Measurements from ENCODE around the gene NFU1.

DNA sequence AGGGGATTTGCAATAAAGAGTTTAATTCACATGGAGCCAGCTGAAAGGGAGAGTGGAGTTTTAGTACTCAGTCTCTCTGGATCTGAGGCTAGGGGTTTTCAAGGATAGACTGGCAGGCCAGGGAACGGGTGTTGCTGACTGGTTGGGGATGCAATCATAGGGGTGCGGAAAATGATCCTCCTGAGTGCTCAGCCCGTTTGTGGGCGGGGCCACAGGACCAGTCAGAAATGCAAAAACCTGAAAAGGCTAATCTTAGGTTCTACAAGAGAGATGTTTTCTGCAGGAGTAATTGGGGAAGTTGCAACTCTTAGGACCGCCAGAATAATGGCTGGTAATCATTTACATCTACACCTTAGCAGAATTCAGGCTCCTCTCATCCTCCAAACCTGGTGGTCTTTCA lies 2.5 kb downstream of the NFU1 start:
- no peak for TF ChIP-seq SIN3A (IDR thresholded peaks at IDR 0.05; ENCODE audit: borderline replicate concordance, insufficient read depth, low read length)
- TF ChIP-seq, protein P1, sequence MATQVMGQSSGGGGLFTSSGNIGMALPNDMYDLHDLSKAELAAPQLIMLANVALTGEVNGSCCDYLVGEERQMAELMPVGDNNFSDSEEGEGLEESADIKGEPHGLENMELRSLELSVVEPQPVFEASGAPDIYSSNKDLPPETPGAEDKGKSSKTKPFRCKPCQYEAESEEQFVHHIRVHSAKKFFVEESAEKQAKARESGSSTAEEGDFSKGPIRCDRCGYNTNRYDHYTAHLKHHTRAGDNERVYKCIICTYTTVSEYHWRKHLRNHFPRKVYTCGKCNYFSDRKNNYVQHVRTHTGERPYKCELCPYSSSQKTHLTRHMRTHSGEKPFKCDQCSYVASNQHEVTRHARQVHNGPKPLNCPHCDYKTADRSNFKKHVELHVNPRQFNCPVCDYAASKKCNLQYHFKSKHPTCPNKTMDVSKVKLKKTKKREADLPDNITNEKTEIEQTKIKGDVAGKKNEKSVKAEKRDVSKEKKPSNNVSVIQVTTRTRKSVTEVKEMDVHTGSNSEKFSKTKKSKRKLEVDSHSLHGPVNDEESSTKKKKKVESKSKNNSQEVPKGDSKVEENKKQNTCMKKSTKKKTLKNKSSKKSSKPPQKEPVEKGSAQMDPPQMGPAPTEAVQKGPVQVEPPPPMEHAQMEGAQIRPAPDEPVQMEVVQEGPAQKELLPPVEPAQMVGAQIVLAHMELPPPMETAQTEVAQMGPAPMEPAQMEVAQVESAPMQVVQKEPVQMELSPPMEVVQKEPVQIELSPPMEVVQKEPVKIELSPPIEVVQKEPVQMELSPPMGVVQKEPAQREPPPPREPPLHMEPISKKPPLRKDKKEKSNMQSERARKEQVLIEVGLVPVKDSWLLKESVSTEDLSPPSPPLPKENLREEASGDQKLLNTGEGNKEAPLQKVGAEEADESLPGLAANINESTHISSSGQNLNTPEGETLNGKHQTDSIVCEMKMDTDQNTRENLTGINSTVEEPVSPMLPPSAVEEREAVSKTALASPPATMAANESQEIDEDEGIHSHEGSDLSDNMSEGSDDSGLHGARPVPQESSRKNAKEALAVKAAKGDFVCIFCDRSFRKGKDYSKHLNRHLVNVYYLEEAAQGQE (IDR thresholded peaks at IDR 0.05; ENCODE audit: insufficient read depth in 1 of 2, low read depth in 2 of 2, low read length in 2 of 2) = no peak
- no peak for TF ChIP-seq TAF1 (IDR thresholded peaks at IDR 0.05; ENCODE audit: borderline replicate concordance, insufficient read depth, low read length)
- TF ChIP-seq POLR2AphosphoS5 (IDR thresholded peaks at IDR 0.05; ENCODE audit: low read depth, low read length) = no peak

All from PFSK-1 (cell line).